Heart left ventricle (tissue), 13 donors: ENCODE measurements around the gene NOS1AP.

ENCODE experiments used
- CTCF ChIP-seq, 12 donors: fragments of 200-600 bp; sonication (generic) in 4 of 12; IDR thresholded peaks; one replicate each; pipeline versions ENCODE4 v1.5.0 to v1.8.0; 2018 to 2022; ENCODE audit warnings: antibody characterized with exemption in 12 of 12, mild to moderate bottlenecking in 5 of 12
- POLR2A ChIP-seq, 2 donors: fragments of 450-650 bp; IDR thresholded peaks; one replicate each; pipeline ENCODE4 v1.6.1; 2017; ENCODE audit warnings: antibody characterized with exemption in 2 of 2, mild to moderate bottlenecking in 2 of 2, moderate library complexity in 2 of 2
- donor health status: ischemic (EF 13 %, LVEDD 7.1; RV severe dilation, severe dysfunction).
- donor health status: DM: no; HTN: yes; CAD: no.
- donor health status: DM: no; HTN: no; CAD: no.
- donor health status: ischemic (EF 25% LVEDD 6.9; RV normal size, moderate dysfunction).
- donor health status: ischemic (EF 25% LVEDD 5.7; RV mildly dilated, moderate dysfunction).
- donor health status: ischemic (EF 35%, LVEDD 5.7; RV mildly dilated, moderate dysfunction).
- donor health status: nonischemic (EF 11% LVEDD 7.7; RV severe dilation, severe dysfunction).
- donor health status: DM: yes; HTN: yes; CAD: no.
- donor health status: PGD.
- donor health status: ischemic (EF 29% LVEDD 5.4; RV normal size, mild dysfunction).
- donor health status: nonischemic (EF 23%, LVEDD 6.1; RV moderate dilation, normal function).

GRCh38 chr1:162364498-162364897, 295.0 kb downstream of the NOS1AP start:
- TF ChIP-seq CTCF (IDR thresholded peaks at IDR 0.05) (no peak), POLR2A (IDR thresholded peaks at IDR 0.05) (no peak)
